Measurements from ENCODE around the gene FGD4.

FGD4 gene

DNA sequence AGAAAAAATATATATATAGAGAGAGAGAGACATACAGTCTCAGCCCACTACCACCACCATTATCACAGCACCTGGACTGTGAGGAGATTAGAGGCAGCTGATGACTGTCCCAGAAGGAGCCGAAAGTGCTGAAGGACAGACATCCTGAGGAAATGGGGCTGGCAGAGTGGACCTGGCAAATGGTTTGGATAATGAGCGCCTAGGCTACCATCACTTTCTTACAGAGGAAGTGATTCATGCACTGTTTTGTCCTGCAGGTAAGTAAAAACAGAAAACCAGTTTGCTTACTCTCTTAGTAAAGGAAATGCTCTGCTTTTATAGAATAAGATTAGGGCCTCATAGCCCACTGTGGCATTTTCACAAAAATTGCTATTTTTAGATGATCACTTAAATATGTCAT lies 251.2 kb downstream of the FGD4 start:
- Histone ChIP-seq H3K27ac (ENCODE audit: low read length) (no peak overlapping the region), H3K4me1 (ENCODE audit: insufficient read depth, low read length) (no peaks in the 10 kb centered on the region), H3K4me2 (ENCODE audit: insufficient read depth, low read length) (no peak overlapping the region), H2AFZ (ENCODE audit: low read depth, low read length) (no peak overlapping the region), H3K9ac (ENCODE audit: low read depth, low read length) (no peak overlapping the region), H3K9me3 (ENCODE audit: insufficient read depth, low read length, severe bottlenecking) (no peaks in the 10 kb centered on the region), H3K4me3 (ENCODE audit: low read depth in 1 of 2, low read length in 2 of 2) (no peak overlapping the region), H4K20me1 (ENCODE audit: insufficient read depth, low read length) (no peaks in the 10 kb centered on the region), H3K36me3 (ENCODE audit: insufficient read depth, low read length) (no peaks in the 10 kb centered on the region), H3K27me3 (ENCODE audit: insufficient read depth, low read length, poor library complexity) (no peaks in the 10 kb centered on the region), H3K79me2 (ENCODE audit: insufficient read depth, low read length) (no peaks in the 10 kb centered on the region)
- TF ChIP-seq EZH2 (IDR thresholded peaks at IDR 0.05; ENCODE audit: borderline replicate concordance, low read depth, low read length, severe bottlenecking) = no peak
- TF ChIP-seq, protein P1, sequence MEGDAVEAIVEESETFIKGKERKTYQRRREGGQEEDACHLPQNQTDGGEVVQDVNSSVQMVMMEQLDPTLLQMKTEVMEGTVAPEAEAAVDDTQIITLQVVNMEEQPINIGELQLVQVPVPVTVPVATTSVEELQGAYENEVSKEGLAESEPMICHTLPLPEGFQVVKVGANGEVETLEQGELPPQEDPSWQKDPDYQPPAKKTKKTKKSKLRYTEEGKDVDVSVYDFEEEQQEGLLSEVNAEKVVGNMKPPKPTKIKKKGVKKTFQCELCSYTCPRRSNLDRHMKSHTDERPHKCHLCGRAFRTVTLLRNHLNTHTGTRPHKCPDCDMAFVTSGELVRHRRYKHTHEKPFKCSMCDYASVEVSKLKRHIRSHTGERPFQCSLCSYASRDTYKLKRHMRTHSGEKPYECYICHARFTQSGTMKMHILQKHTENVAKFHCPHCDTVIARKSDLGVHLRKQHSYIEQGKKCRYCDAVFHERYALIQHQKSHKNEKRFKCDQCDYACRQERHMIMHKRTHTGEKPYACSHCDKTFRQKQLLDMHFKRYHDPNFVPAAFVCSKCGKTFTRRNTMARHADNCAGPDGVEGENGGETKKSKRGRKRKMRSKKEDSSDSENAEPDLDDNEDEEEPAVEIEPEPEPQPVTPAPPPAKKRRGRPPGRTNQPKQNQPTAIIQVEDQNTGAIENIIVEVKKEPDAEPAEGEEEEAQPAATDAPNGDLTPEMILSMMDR (IDR thresholded peaks at IDR 0.05; ENCODE audit: borderline replicate concordance, extremely low read depth, low read length, poor library complexity, severe bottlenecking) = no peak
- no peak for DNase-seq
- no peak for ATAC-seq (ENCODE audit: insufficient read depth, low read depth)

- H4K20me1 ChIP-seq (ENCODE audit: insufficient read depth, low read length) = no peaks in the 10 kb centered on the region
- TF ChIP-seq EZH2 (IDR thresholded peaks at IDR 0.05; ENCODE audit: borderline replicate concordance, low read depth, low read length, severe bottlenecking) = no peak
- TF ChIP-seq, protein P1 (IDR thresholded peaks at IDR 0.05; ENCODE audit: borderline replicate concordance, extremely low read depth, low read length, poor library complexity, severe bottlenecking) = no peak
- no peak overlapping the region for H3K27ac ChIP-seq (ENCODE audit: low read length)
Measured at GRCh38 chr12:32651151-32651955, 252.0 kb downstream of the FGD4 start.

DNA sequence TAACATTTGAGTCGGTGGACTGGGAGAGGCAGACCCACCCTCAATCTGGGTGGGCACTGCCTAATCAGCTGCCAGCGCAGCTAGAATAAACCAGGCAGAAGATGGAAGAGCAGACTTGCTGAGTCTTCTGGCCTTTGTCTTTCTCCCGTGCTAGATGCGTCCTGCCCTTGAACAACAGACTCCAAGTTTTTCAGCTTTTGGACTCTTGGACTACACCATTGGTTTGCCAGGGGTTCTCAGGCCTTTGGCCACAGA lies 252.5 kb downstream of the FGD4 start:
- Histone ChIP-seq H3K4me2 (ENCODE audit: insufficient read depth, low read length) (no peak overlapping the region), H3K9me3 (ENCODE audit: insufficient read depth, low read length, severe bottlenecking) (no peaks in the 10 kb centered on the region), H3K9ac (ENCODE audit: low read depth, low read length) (no peak overlapping the region), H3K27ac (ENCODE audit: low read length) (no peak overlapping the region), H3K4me1 (ENCODE audit: insufficient read depth, low read length) (no peaks in the 10 kb centered on the region), H3K79me2 (ENCODE audit: insufficient read depth, low read length) (no peaks in the 10 kb centered on the region), H2AFZ (ENCODE audit: low read depth, low read length) (no peak overlapping the region), H3K4me3 (ENCODE audit: low read depth in 1 of 2, low read length in 2 of 2) (no peak overlapping the region), H4K20me1 (ENCODE audit: insufficient read depth, low read length) (no peaks in the 10 kb centered on the region), H3K36me3 (ENCODE audit: insufficient read depth, low read length) (no peaks in the 10 kb centered on the region), H3K27me3 (ENCODE audit: insufficient read depth, low read length, poor library complexity) (no peaks in the 10 kb centered on the region)
- ATAC-seq (ENCODE audit: insufficient read depth, low read depth) (no peak), DNase-seq (no peak)
- no peak for TF ChIP-seq EZH2 (IDR thresholded peaks at IDR 0.05; ENCODE audit: borderline replicate concordance, low read depth, low read length, severe bottlenecking)
- TF ChIP-seq, protein P1 (IDR thresholded peaks at IDR 0.05; ENCODE audit: borderline replicate concordance, extremely low read depth, low read length, poor library complexity, severe bottlenecking) = no peak

More at GRCh38 chr12:32651151-32651955, 252.0 kb downstream of the FGD4 start:
- DNase-seq = no peak
- H3K4me3 ChIP-seq (ENCODE audit: low read depth in 1 of 2, low read length in 2 of 2) = no peak overlapping the region
- no peaks in the 10 kb centered on the region for H3K4me1 ChIP-seq (ENCODE audit: insufficient read depth, low read length)
- no peak overlapping the region for H3K9ac ChIP-seq (ENCODE audit: low read depth, low read length)
- H3K9me3 ChIP-seq (ENCODE audit: insufficient read depth, low read length, severe bottlenecking) = no peaks in the 10 kb centered on the region
- H2AFZ ChIP-seq (ENCODE audit: low read depth, low read length) = no peak overlapping the region
- ATAC-seq (ENCODE audit: insufficient read depth, low read depth) = no peak
- no peaks in the 10 kb centered on the region for H3K79me2 ChIP-seq (ENCODE audit: insufficient read depth, low read length)
- no peaks in the 10 kb centered on the region for H3K27me3 ChIP-seq (ENCODE audit: insufficient read depth, low read length, poor library complexity)
- H3K4me2 ChIP-seq (ENCODE audit: insufficient read depth, low read length) = no peak overlapping the region
- H3K36me3 ChIP-seq (ENCODE audit: insufficient read depth, low read length) = no peaks in the 10 kb centered on the region
